BE2C (cell line): ENCODE data around the gene CBLN4.

ENCODE experiments used
- DNase-seq: peaks from one replicate; pipeline ENCODE4 v3.0.0-alpha.2; 2020
- H3K27me3 ChIP-seq: fragments of 250-450 bp; sonication (Bioruptor Pico); 2 replicates; pipeline ENCODE4 v1.5.1; 2020; ENCODE audit warnings: mild to moderate bottlenecking
- H3K36me3 ChIP-seq: fragments of 250-450 bp; sonication (Bioruptor Pico); 2 replicates; pipeline ENCODE4 v1.5.1; 2020; ENCODE audit warnings: mild to moderate bottlenecking
- H3K4me1 ChIP-seq: fragments of 250-450 bp; sonication (Bioruptor Pico); 2 replicates; pipeline ENCODE4 v1.5.1; 2020
- H3K4me3 ChIP-seq: 2 replicates; pipeline ENCODE4 v1.5.1; 2011; ENCODE audit warnings: low read depth, low read length
- H3K9me3 ChIP-seq: fragments of 250-450 bp; sonication (Bioruptor Pico); 2 replicates; pipeline ENCODE4 v1.5.1; 2020
- CTCF ChIP-seq: IDR thresholded peaks from 2 replicates; pipeline ENCODE4 v1.5.1; 2012; ENCODE audit warnings: mild to moderate bottlenecking, low read depth, low read length

The CBLN4 gene

GRCh38 chr20:55964790-55965189, 40.5 kb downstream of the CBLN4 start:
- no peak for TF ChIP-seq CTCF
- peaks cover 5% of the 10 kb centered on the region for H3K4me1 ChIP-seq
- H3K27me3 ChIP-seq: no peaks in the 10 kb centered on the region
- no peaks in the 10 kb centered on the region for H3K36me3 ChIP-seq
- H3K4me3 ChIP-seq: no peak overlapping the region
- no peaks in the 10 kb centered on the region; the same call in 1 of the 2 replicates for H3K9me3 ChIP-seq
- no peak for DNase-seq

GRCh38 chr20:55961376-55962330, 43.7 kb downstream of the CBLN4 start:
- TF ChIP-seq CTCF: no peak
- Histone ChIP-seq H3K4me3 (no peak overlapping the region), H3K27me3 (no peaks in the 10 kb centered on the region), H3K9me3 (no peaks in the 10 kb centered on the region; the same call in 1 of the 2 replicates), H3K36me3 (no peaks in the 10 kb centered on the region), H3K4me1 (peaks cover 11% of the 10 kb centered on the region)
- DNase-seq: no peak

- Histone ChIP-seq H3K4me1 (no peaks in the 10 kb centered on the region), H3K4me3 (no peak overlapping the region), H3K9me3 (no peaks in the 10 kb centered on the region), H3K36me3 (no peaks in the 10 kb centered on the region), H3K27me3 (no peaks in the 10 kb centered on the region)
- no peak for TF ChIP-seq CTCF
- DNase-seq: no peak
Observed at GRCh38 chr20:55953201-55953600, 52.1 kb downstream of the CBLN4 start.

GRCh38 chr20:55947701-55948100, 57.6 kb downstream of the CBLN4 start:
- no peak for DNase-seq
- no peaks in the 10 kb centered on the region for H3K9me3 ChIP-seq
- no peak overlapping the region for H3K4me3 ChIP-seq

More at GRCh38 chr20:55947701-55948100, 57.6 kb downstream of the CBLN4 start:
- H3K27me3 ChIP-seq: no peaks in the 10 kb centered on the region
- H3K36me3 ChIP-seq: no peaks in the 10 kb centered on the region
- no peak for TF ChIP-seq CTCF
- H3K4me1 ChIP-seq: no peaks in the 10 kb centered on the region
